K562 (cell line): ENCODE data around the gene RCSD1.

ENCODE experiments used
- EP300 ChIP-seq: IDR thresholded peaks from 2 replicates; pipeline ENCODE4 v1.6.1; 2012; ENCODE audit warnings: low read length, improper control_type of control experiment
- FOXM1 ChIP-seq, 2 experiments: fragments of 450-650 bp in 1 of 2; sonication (generic) in 1 of 2; formaldehyde crosslinking in 1 of 2; IDR thresholded peaks; 2 replicates each; pipeline versions ENCODE4 v1.6.1 to v1.9.0; 2017 to 2022; ENCODE audit warnings: low read depth in 2 of 2, mild to moderate bottlenecking in 2 of 2, missing genetic modification reagents in 1 of 2, moderate library complexity in 1 of 2
- MYC ChIP-seq, 2 experiments: fragments of 250-450 bp in 1 of 2; sonication (Bioruptor Pico) in 1 of 2; IDR thresholded peaks; 2 replicates each; pipeline versions ENCODE4 v1.5.1 to v1.6.1; 2012 to 2021; ENCODE audit warnings: low read depth in 2 of 2, borderline replicate concordance in 1 of 2, improper control_type of control experiment in 1 of 2, low read length in 1 of 2, mild to moderate bottlenecking in 1 of 2, moderate library complexity in 1 of 2
- NFIC ChIP-seq: fragments of 450-650 bp; IDR thresholded peaks from 2 replicates; pipeline ENCODE4 v1.6.1; 2017; ENCODE audit warnings: mild to moderate bottlenecking, inconsistent platforms
- PTBP1 ChIP-seq: fragments of 200-400 bp; formaldehyde crosslinking; IDR thresholded peaks from 2 replicates; pipeline ENCODE4 v1.6.1; 2017; ENCODE audit warnings: low read depth, low read length
- SIN3A ChIP-seq, 2 experiments: fragments of 150-350 bp in 1 of 2; IDR thresholded peaks; 2 replicates each; pipeline ENCODE4 v1.6.1; 2011 to 2016; ENCODE audit warnings: borderline replicate concordance in 2 of 2, low read depth in 2 of 2, low read length in 2 of 2, mild to moderate bottlenecking in 2 of 2, moderate library complexity in 2 of 2; ENCODE audit not compliant: control insufficient read depth in 1 of 2
- TBP ChIP-seq: optimal IDR thresholded peaks from 2 replicates; pipeline ENCODE3; 2011; ENCODE audit warnings: low read depth, low read length, improper control_type of control experiment
- ZNF124 ChIP-seq: sonication (generic); formaldehyde crosslinking; IDR thresholded peaks from 2 replicates; pipeline ENCODE4 v1.8.1; 2022; ENCODE audit warnings: missing genetic modification reagents
- TF ChIP-seq, protein P1 (sequence below): sonication (generic); formaldehyde crosslinking; IDR thresholded peaks from 2 replicates; pipeline ENCODE4 v1.5.0; 2020; ENCODE audit warnings: missing genetic modification reagents
- TF ChIP-seq, protein P2 (sequence below): sonication (generic); formaldehyde crosslinking; IDR thresholded peaks from 2 replicates; pipeline ENCODE4 v1.8.1; 2023; ENCODE audit warnings: mild to moderate bottlenecking, missing genetic modification reagents

DNA sequence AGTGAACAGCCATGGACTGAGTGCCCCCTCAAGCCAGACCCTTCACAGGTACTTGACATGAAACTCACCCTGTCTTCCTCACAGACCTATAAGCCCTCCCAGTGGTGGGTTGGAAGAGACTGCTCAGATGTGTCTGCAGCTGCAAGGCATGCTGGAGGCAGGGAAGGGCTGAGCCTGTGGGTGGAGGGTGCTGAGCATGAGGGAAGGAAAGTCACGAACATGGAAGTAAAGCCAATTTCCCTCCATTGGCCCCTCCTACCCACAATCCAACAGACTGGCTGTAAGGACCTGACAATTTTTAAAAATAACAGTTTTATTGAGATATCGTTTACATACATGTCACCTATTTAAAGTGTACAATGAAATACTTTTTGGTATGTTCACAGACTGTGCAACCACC is 44.1 kb downstream of the RCSD1 start:
- TF ChIP-seq PTBP1 (no peak), TBP (no peak), MYC (IDR thresholded peaks at IDR 0.05; ENCODE audit: low read depth, low read length) (no peak), MYC (CRISPR knock-in tag; IDR thresholded peaks at IDR 0.05; ENCODE audit: borderline replicate concordance, low read depth) (no peak), NFIC (no peak), EP300 (no peak), SIN3A (IDR thresholded peaks at IDR 0.05; ENCODE audit: borderline replicate concordance in 2 of 2, control insufficient read depth in 1 of 2, low read depth in 2 of 2, low read length in 2 of 2) (no peak), ZNF124 (CRISPR knock-in tag) (no peak), FOXM1 (IDR thresholded peaks at IDR 0.05; ENCODE audit: low read depth) (no peak), FOXM1 (CRISPR knock-in tag; IDR thresholded peaks at IDR 0.05; ENCODE audit: low read depth) (no peak)
- TF ChIP-seq, protein P1, sequence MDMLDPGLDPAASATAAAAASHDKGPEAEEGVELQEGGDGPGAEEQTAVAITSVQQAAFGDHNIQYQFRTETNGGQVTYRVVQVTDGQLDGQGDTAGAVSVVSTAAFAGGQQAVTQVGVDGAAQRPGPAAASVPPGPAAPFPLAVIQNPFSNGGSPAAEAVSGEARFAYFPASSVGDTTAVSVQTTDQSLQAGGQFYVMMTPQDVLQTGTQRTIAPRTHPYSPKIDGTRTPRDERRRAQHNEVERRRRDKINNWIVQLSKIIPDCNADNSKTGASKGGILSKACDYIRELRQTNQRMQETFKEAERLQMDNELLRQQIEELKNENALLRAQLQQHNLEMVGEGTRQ (CRISPR knock-in tag) = no peak
- TF ChIP-seq, protein P2, sequence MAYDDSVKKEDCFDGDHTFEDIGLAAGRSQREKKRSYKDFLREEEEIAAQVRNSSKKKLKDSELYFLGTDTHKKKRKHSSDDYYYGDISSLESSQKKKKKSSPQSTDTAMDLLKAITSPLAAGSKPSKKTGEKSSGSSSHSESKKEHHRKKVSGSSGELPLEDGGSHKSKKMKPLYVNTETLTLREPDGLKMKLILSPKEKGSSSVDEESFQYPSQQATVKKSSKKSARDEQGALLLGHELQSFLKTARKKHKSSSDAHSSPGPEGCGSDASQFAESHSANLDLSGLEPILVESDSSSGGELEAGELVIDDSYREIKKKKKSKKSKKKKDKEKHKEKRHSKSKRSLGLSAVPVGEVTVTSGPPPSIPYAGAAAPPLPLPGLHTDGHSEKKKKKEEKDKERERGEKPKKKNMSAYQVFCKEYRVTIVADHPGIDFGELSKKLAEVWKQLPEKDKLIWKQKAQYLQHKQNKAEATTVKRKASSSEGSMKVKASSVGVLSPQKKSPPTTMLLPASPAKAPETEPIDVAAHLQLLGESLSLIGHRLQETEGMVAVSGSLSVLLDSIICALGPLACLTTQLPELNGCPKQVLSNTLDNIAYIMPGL (CRISPR knock-in tag) = no peak
